T-cell (primary cell): ENCODE results near the gene SEPTIN7. TPM values are rescaled to one million over a fixed set of nuclear protein-coding genes. Genes with fewer than 3 reads are reported as not detected.
A peak's percentile ranks its signal among the peaks of the same experiment; 100 is the strongest.

Experiments
- ATAC-seq, 4 experiments: fragments of 200-7000 bp in 3 of 4; fragments of 150-1000 bp in 1 of 4; cut with Tn5 transposase; replicated peaks in 1 of 4; 1 replicate in 3 of 4; 2 replicates in 1 of 4; pipeline ENCODE4 v1.10.0; 2021; ENCODE audit warnings: moderate library complexity in 3 of 4, mild to moderate bottlenecking in 2 of 4, moderate number of reproducible peaks in 1 of 4
- CTCF ChIA-PET, 2 donors: fragments of 300-600 bp; sonication (Branson Sonifier 250); formaldehyde crosslinking; loops; one replicate each; lab custom pipeline; 2022; ENCODE audit warnings: antibody characterized with exemption in 2 of 2; lab: Charles Lee
- POLR2A ChIA-PET, 2 donors: fragments of 300-600 bp; sonication (Branson Sonifier 250); formaldehyde crosslinking; loops; one replicate each; lab custom pipeline; 2022; ENCODE audit warnings: antibody characterized with exemption in 2 of 2; lab: Charles Lee
- DNase-seq, 35 experiments: peaks; one replicate each; pipeline versions ENCODE4 v3.0.0 to v3.0.0-alpha.2; 2013 to 2023
- H3K27ac ChIP-seq: one replicate; pipeline ENCODE4 v1.5.1; 2013; ENCODE audit warnings: low read length
- H3K27me3 ChIP-seq, 2 experiments: replicated peaks in 1 of 2; 1 replicate in 1 of 2; 2 replicates in 1 of 2; pipeline versions ENCODE4 v1.6.1 to v1.7.0; 2013; ENCODE audit warnings: low read length in 1 of 2, mixed read lengths in 1 of 2; ENCODE audit not compliant: control insufficient read depth in 2 of 2, insufficient read depth in 2 of 2; ENCODE audit errors: extremely low read depth in 1 of 2
- H3K36me3 ChIP-seq, 2 donors: 1 replicate in 1 of 2; 2 replicates in 1 of 2; pipeline versions ENCODE4 v1.6.1 to v1.7.0; 2013; ENCODE audit warnings: low read length in 1 of 2; ENCODE audit not compliant: control insufficient read depth in 2 of 2, insufficient read depth in 1 of 2; ENCODE audit errors: extremely low read depth in 1 of 2
- H3K4me1 ChIP-seq, 2 experiments: 1 replicate in 1 of 2; 2 replicates in 1 of 2; pipeline versions ENCODE4 v1.6.1 to v1.7.0; 2013; ENCODE audit warnings: low read length in 2 of 2, mixed read lengths in 1 of 2; ENCODE audit not compliant: insufficient read depth in 2 of 2, control insufficient read depth in 1 of 2; ENCODE audit errors: extremely low read depth in 1 of 2
- H3K4me3 ChIP-seq, 2 donors: 1 replicate in 1 of 2; 2 replicates in 1 of 2; pipeline versions ENCODE4 v1.5.1 to v1.7.0; 2013; ENCODE audit warnings: mild to moderate bottlenecking in 2 of 2, low read length in 1 of 2, moderate library complexity in 1 of 2; ENCODE audit not compliant: control insufficient read depth in 1 of 2; ENCODE audit errors: extremely low read depth in 1 of 2
- H3K9me3 ChIP-seq: 2 replicates; pipeline ENCODE4 v1.7.0; 2013
- H3K27ac Mint-ChIP-seq, 2 donors: one replicate each; pipeline ENCODE4 v1.8.0; 2020 to 2021; ENCODE audit warnings: mild to moderate bottlenecking in 2 of 2, mixed read lengths in 2 of 2
- H3K27me3 Mint-ChIP-seq, 2 donors: one replicate each; pipeline ENCODE4 v1.8.0; 2021 to 2022; ENCODE audit warnings: mixed read lengths in 2 of 2
- H3K36me3 Mint-ChIP-seq: one replicate; pipeline ENCODE4 v1.8.0; 2021; ENCODE audit warnings: mixed read lengths
- H3K4me1 Mint-ChIP-seq, 3 donors: one replicate each; pipeline ENCODE4 v1.8.0; 2020 to 2022; ENCODE audit warnings: mixed read lengths in 3 of 3, mild to moderate bottlenecking in 1 of 3
- H3K4me3 Mint-ChIP-seq, 3 donors: one replicate each; pipeline ENCODE4 v1.8.0; 2020 to 2022; ENCODE audit warnings: mild to moderate bottlenecking in 3 of 3, mixed read lengths in 3 of 3, moderate library complexity in 3 of 3
- H3K9me3 Mint-ChIP-seq, 3 donors: one replicate each; pipeline ENCODE4 v1.8.0; 2020 to 2022; ENCODE audit warnings: mixed read lengths in 3 of 3
- WGBS: methylation state at CpG from one replicate; pipeline ENCODE4 v1.1.5; 2013; ENCODE audit warnings: missing lambda C conversion rate; ENCODE audit not compliant: insufficient coverage; 5-methylcytosine and 5-hydroxymethylcytosine counted together
- total RNA-seq, 35 experiments: library from RNA in 6 of 35; stranded (reverse) in 6 of 35; fragments of 120-200 nt in 1 of 35; gene quantifications; one replicate each; pipeline versions ENCODE4 v1.2.1 to v1.2.4 and lab custom pipeline; 2013 to 2026

The SEPTIN7 gene
- total RNA-seq, 5 donors from 2014 or later (not counting 1 experiment from before 2014, with no cell fraction given), result 181 to 231 (median 200) TPM

GRCh38 chr7:35797311-35797710 is 3.5 kb upstream of the SEPTIN7 start:
- CTCF ChIA-PET, result no interaction called here
- no peak overlapping the region for H3K27ac Mint-ChIP-seq
- 98% methylated on average over 5 of the region's 5 CpGs for WGBS

GRCh38 chr7:35799846-35800717 is 775 bp upstream of the SEPTIN7 start:
- DNase-seq (peak in 22 of 35 experiments; percentile 60 to 87 (median 72)), ATAC-seq (peak; percentile 36 to 45 (median 44))
- Histone ChIP-seq H3K27me3 (no peaks in the 10 kb centered on the region), H3K4me1 (peaks cover 13 to 25% of the 10 kb centered on the region in 2 experiments), H3K36me3 (no peaks in the 10 kb centered on the region), H3K4me3 (peak overlapping the region; percentile 76 to 88), H3K9me3 (no peaks in the 10 kb centered on the region), H3K27ac (peak overlapping the region; percentile 98)
- Mint-ChIP-seq H3K4me3 (peak overlapping the region; percentile 93 to 97 (median 93)), H3K9me3 (no peaks in the 10 kb centered on the region), H3K27me3 (no peaks in the 10 kb centered on the region), H3K4me1 (peaks cover 35 to 47% (median 40%) of the 10 kb centered on the region in 3 donors), H3K36me3 (peaks cover 9% of the 10 kb centered on the region), H3K27ac (peak overlapping the region; percentile 98 to 99)
- POLR2A ChIA-PET, result interaction anchor here (0.6 to 3.7 kb wide), 16 partner anchors 12 to 146 kb away, joined by 3 to 22 read pairs (median 4); partner anchors contain the start of gene HERPUD2 (in 2 of the 2)
- CTCF ChIA-PET, result interaction anchor here (0.6 to 3.9 kb wide), 16 partner anchors 9 to 588 kb away, joined by 3 to 23 read pairs (median 5); partner anchors contain the start of gene HERPUD2 (in 1 of the 2)
- under 1% methylated on average over 26 of the region's 37 CpGs for WGBS

More at GRCh38 chr7:35797311-35797710, 3.5 kb upstream of the SEPTIN7 start:
- H3K27me3 Mint-ChIP-seq, result no peaks in the 10 kb centered on the region
- DNase-seq, result no peak
- Histone ChIP-seq H3K27ac (no peak overlapping the region), H3K27me3 (peaks cover 0 to 2% of the 10 kb centered on the region in 2 experiments), H3K9me3 (no peaks in the 10 kb centered on the region), H3K36me3 (no peaks in the 10 kb centered on the region), H3K4me3 (no peak overlapping the region), H3K4me1 (peaks cover 4 to 8% of the 10 kb centered on the region in 2 experiments)
- POLR2A ChIA-PET, result interaction anchor here in 1 of 2 donors (0.5 kb wide), 1 partner anchor 760 kb away, joined by 4 read pairs; the partner anchor contains the start of gene DPY19L1
- no peak for ATAC-seq
- H3K36me3 Mint-ChIP-seq, result peaks cover 3% of the 10 kb centered on the region
- H3K4me1 Mint-ChIP-seq, result peaks cover 9 to 19% (median 12%) of the 10 kb centered on the region in 3 donors
- no peak overlapping the region for H3K4me3 Mint-ChIP-seq
- H3K9me3 Mint-ChIP-seq, result no peaks in the 10 kb centered on the region

GRCh38 chr7:35801392-35802101 is 690 bp downstream of the SEPTIN7 start:
- peak overlapping the region; percentile 98 for H3K27ac ChIP-seq
- no peaks in the 10 kb centered on the region for H3K36me3 ChIP-seq
- peaks cover 11% of the 10 kb centered on the region for H3K36me3 Mint-ChIP-seq
- ChIA-PET CTCF (interaction anchor here (0.8 to 3.9 kb wide), 16 partner anchors 8 to 155 kb away, joined by 3 to 23 read pairs (median 4); partner anchors contain the start of gene HERPUD2 (in 1 of the 2)), POLR2A (interaction anchor here (0.5 to 3.7 kb wide), 9 partner anchors 20 to 111 kb away, joined by 3 to 22 read pairs (median 6); partner anchors contain the start of gene HERPUD2 (in 1 of the 2))
- H3K27me3 Mint-ChIP-seq, result no peaks in the 10 kb centered on the region
- ATAC-seq (peak; percentile 48 to 53 (median 52)), DNase-seq (peak; percentile 59 to 86 (median 71))
- peak overlapping the region; percentile 93 to 97 (median 93) for H3K4me3 Mint-ChIP-seq
- H3K4me3 ChIP-seq, result peak overlapping the region; percentile 76 to 88
- WGBS, result 0% methylated on average over 61 of the region's 70 CpGs
- H3K4me1 Mint-ChIP-seq, result peaks cover 48 to 56% (median 52%) of the 10 kb centered on the region in 3 donors
- H3K9me3 Mint-ChIP-seq, result no peaks in the 10 kb centered on the region
- H3K4me1 ChIP-seq, result peaks cover 17 to 35% of the 10 kb centered on the region in 2 experiments
- H3K27ac Mint-ChIP-seq, result peak overlapping the region; percentile 92 to 99
- H3K27me3 ChIP-seq, result no peaks in the 10 kb centered on the region
- no peaks in the 10 kb centered on the region for H3K9me3 ChIP-seq

- Histone ChIP-seq H3K4me1 (peaks cover 17 to 39% of the 10 kb centered on the region in 2 experiments), H3K4me3 (peak overlapping the region; percentile 76 to 88), H3K27me3 (no peaks in the 10 kb centered on the region), H3K36me3 (no peaks in the 10 kb centered on the region), H3K9me3 (no peaks in the 10 kb centered on the region), H3K27ac (peak overlapping the region; percentile 98)
- Mint-ChIP-seq H3K4me1 (peaks cover 52 to 58% (median 56%) of the 10 kb centered on the region in 3 donors), H3K27ac (peak overlapping the region; percentile 85 to 92), H3K4me3 (peak overlapping the region; percentile 93 to 97 (median 93)), H3K9me3 (no peaks in the 10 kb centered on the region), H3K36me3 (peaks cover 9% of the 10 kb centered on the region), H3K27me3 (no peaks in the 10 kb centered on the region)
- DNase-seq (no peak), ATAC-seq (no peak)
- ChIA-PET CTCF (interaction anchor here (0.5 to 3.9 kb wide), 7 partner anchors 18 to 156 kb away, joined by 3 to 23 read pairs (median 4); partner anchors contain the start of gene HERPUD2 (in 1 of the 2)), POLR2A (interaction anchor here in 1 of 2 donors (0.5 to 3.7 kb wide), 5 partner anchors 73 to 109 kb away, joined by 3 to 17 read pairs (median 5); no protein-coding TSS in a partner anchor)
- WGBS, result no CpG with 5 or more reads among the region's 4 CpGs
Measured at GRCh38 chr7:35802102-35802466, 1.2 kb downstream of the SEPTIN7 start.

GRCh38 chr7:35802649-35803048 is 1.8 kb downstream of the SEPTIN7 start:
- CTCF ChIA-PET, result interaction anchor here (0.5 to 3.9 kb wide), 10 partner anchors 11 to 156 kb away, joined by 3 to 23 read pairs (median 4); partner anchors contain the start of gene HERPUD2 (in 1 of the 2)
- POLR2A ChIA-PET, result interaction anchor here in 1 of 2 donors (0.5 to 3.7 kb wide), 7 partner anchors 10 to 108 kb away, joined by 3 to 17 read pairs (median 5); no protein-coding TSS in a partner anchor
- H3K4me1 Mint-ChIP-seq, result peaks cover 52 to 58% (median 56%) of the 10 kb centered on the region in 3 donors
- DNase-seq (peak in 7 of 35 experiments; percentile 4 to 30 (median 20)), ATAC-seq (no peak)
- H3K4me1 ChIP-seq, result peaks cover 19 to 39% of the 10 kb centered on the region in 2 experiments
- H3K27ac Mint-ChIP-seq, result peak overlapping the region; percentile 85 to 92
- no peaks in the 10 kb centered on the region for H3K9me3 Mint-ChIP-seq
- no peaks in the 10 kb centered on the region for H3K27me3 ChIP-seq
- H3K27me3 Mint-ChIP-seq, result no peaks in the 10 kb centered on the region
- peaks cover 9% of the 10 kb centered on the region for H3K36me3 Mint-ChIP-seq
- WGBS, result 17% methylated on average over 3 of the region's 3 CpGs
- H3K9me3 ChIP-seq, result no peaks in the 10 kb centered on the region
- no peaks in the 10 kb centered on the region for H3K36me3 ChIP-seq
- peak overlapping the region; percentile 98 for H3K27ac ChIP-seq
- H3K4me3 ChIP-seq, result peak overlapping the region; percentile 38 to 76
- peak overlapping the region; percentile 93 to 97 (median 93) for H3K4me3 Mint-ChIP-seq
